ENCODE data around the gene EFHC1. TPM values are rescaled to one million over a fixed set of nuclear protein-coding genes. Genes with fewer than 3 reads are reported as not detected.

The EFHC1 gene
- total and polyA plus RNA-seq, 2 donors from 2014 or later, result 25.4 to 33.9 TPM

DNA sequence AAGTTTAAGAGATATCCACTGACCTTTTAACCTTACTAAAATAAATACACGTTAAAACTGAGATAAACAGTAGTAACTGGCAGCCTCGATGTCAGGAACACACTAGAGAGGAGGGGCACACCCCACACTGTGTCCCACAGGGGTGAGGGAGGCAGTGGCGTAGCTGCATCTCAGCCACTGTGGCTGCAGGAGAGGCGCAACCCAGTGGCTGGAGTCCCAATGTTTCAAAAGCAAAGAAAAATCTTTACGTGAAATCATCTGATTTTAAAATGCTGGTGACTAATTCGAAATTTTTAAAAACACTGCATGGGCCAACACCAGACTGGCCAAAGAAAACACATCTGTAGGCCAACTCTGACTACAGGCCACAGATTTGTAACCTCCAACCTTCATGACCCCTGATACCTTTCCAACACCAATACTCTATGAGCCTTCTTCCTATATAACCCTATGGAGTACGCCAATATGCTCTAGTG, 102.0 kb downstream of the EFHC1 start:
- Histone ChIP-seq H3K36me3 (ENCODE audit: control insufficient read depth in 2 of 3, insufficient read depth in 3 of 3, low read length in 3 of 3) (no peaks in the 10 kb centered on the region), H3K4me3 (ENCODE audit: low read length in 3 of 3) (no peak overlapping the region), H3K9me3 (ENCODE audit: control insufficient read depth in 2 of 3, insufficient read depth in 1 of 3, low read length in 3 of 3) (no peaks in the 10 kb centered on the region), H3K4me1 (ENCODE audit: control insufficient read depth in 2 of 3, insufficient read depth in 2 of 3, low read depth in 1 of 3, low read length in 3 of 3) (peaks cover 0 to 8% (median 0%) of the 10 kb centered on the region in 3 donors), H3K27ac (ENCODE audit: low read depth in 2 of 2, low read length in 2 of 2) (peak overlapping the region; percentile 54), H3K9ac (ENCODE audit: low read length in 3 of 3) (peak overlapping the region in 1 of 3 donors; percentile 17), H3K27me3 (ENCODE audit: control insufficient read depth, insufficient read depth, low read length) (no peaks in the 10 kb centered on the region)
- TF ChIP-seq, protein P1, sequence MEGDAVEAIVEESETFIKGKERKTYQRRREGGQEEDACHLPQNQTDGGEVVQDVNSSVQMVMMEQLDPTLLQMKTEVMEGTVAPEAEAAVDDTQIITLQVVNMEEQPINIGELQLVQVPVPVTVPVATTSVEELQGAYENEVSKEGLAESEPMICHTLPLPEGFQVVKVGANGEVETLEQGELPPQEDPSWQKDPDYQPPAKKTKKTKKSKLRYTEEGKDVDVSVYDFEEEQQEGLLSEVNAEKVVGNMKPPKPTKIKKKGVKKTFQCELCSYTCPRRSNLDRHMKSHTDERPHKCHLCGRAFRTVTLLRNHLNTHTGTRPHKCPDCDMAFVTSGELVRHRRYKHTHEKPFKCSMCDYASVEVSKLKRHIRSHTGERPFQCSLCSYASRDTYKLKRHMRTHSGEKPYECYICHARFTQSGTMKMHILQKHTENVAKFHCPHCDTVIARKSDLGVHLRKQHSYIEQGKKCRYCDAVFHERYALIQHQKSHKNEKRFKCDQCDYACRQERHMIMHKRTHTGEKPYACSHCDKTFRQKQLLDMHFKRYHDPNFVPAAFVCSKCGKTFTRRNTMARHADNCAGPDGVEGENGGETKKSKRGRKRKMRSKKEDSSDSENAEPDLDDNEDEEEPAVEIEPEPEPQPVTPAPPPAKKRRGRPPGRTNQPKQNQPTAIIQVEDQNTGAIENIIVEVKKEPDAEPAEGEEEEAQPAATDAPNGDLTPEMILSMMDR (IDR thresholded peaks at IDR 0.05; ENCODE audit: borderline replicate concordance, extremely low read depth, insufficient read depth), result no peak
- DNase-seq (peak in 1 of 5 donors; percentile 85), FAIRE-seq (no peak)
- intact Hi-C loops (cut with DNase I), result no loop called here

- H3K36me3 ChIP-seq (ENCODE audit: control insufficient read depth in 2 of 3, insufficient read depth in 3 of 3, low read length in 3 of 3), result no peaks in the 10 kb centered on the region
- no peaks in the 10 kb centered on the region for H3K27me3 ChIP-seq (ENCODE audit: control insufficient read depth, insufficient read depth, low read length)
- peak overlapping the region; percentile 47 to 54 for H3K27ac ChIP-seq (ENCODE audit: low read depth in 2 of 2, low read length in 2 of 2)
- no peak overlapping the region for H3K9ac ChIP-seq (ENCODE audit: low read length in 3 of 3)
- intact Hi-C loops (cut with DNase I), result no loop called here
- FAIRE-seq (no peak), DNase-seq (no peak)
- no peaks in the 10 kb centered on the region for H3K9me3 ChIP-seq (ENCODE audit: control insufficient read depth in 2 of 3, insufficient read depth in 1 of 3, low read length in 3 of 3)
- H3K4me1 ChIP-seq (ENCODE audit: control insufficient read depth in 2 of 3, insufficient read depth in 2 of 3, low read depth in 1 of 3, low read length in 3 of 3), result peaks cover 0 to 6% (median 0%) of the 10 kb centered on the region in 3 donors
- H3K4me3 ChIP-seq (ENCODE audit: low read length in 3 of 3), result no peak overlapping the region
- TF ChIP-seq, protein P1 (IDR thresholded peaks at IDR 0.05; ENCODE audit: borderline replicate concordance, extremely low read depth, insufficient read depth), result no peak
Measured at GRCh38 chr6:52522655-52523054, 102.5 kb downstream of the EFHC1 start.

DNA sequence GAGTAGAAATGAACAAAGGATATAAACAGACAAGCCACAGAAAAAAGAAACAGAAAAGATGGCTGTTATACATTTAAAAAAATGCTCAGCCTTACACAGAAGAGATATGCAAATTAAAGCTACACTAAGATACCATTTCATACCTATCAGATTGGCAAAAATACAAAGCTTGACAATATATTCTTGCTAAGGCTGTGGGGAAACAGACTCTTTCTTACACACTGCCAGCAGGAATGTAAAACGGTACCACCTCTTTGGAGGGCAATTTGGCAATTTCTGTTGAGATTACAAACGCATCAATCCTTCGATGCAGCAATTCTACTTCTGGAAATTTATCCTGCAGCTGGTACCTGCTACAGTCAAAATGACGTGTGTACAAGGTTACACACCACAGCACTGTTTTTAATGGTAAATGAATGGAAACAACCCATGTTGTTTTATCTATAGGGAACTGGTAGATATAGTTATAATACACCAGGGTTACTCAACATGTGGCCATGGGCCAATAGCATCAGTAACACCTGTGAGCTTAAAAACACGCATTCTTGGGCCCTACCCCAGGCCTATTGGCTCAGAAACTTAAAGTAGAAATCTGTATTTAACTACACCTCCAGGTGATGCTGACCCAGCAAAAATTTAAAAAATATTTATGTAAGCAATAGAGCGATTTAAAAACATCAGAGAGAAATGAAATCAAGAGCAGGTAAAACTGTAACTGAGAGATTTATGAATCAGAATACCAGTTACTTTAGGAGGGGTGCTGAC, 103.4 kb downstream of the EFHC1 start:
- no peaks in the 10 kb centered on the region for H3K36me3 ChIP-seq (ENCODE audit: control insufficient read depth in 2 of 3, insufficient read depth in 3 of 3, low read length in 3 of 3)
- no peak overlapping the region for H3K9ac ChIP-seq (ENCODE audit: low read length in 3 of 3)
- H3K27ac ChIP-seq (ENCODE audit: low read depth in 2 of 2, low read length in 2 of 2), result no peak overlapping the region
- DNase-seq, result no peak
- H3K4me3 ChIP-seq (ENCODE audit: low read length in 3 of 3), result no peak overlapping the region
- H3K4me1 ChIP-seq (ENCODE audit: control insufficient read depth in 2 of 3, insufficient read depth in 2 of 3, low read depth in 1 of 3, low read length in 3 of 3), result no peaks in the 10 kb centered on the region
- no peaks in the 10 kb centered on the region for H3K9me3 ChIP-seq (ENCODE audit: control insufficient read depth in 2 of 3, insufficient read depth in 1 of 3, low read length in 3 of 3)
- no peaks in the 10 kb centered on the region for H3K27me3 ChIP-seq (ENCODE audit: control insufficient read depth, insufficient read depth, low read length)
- FAIRE-seq, result no peak
- TF ChIP-seq, protein P1 (IDR thresholded peaks at IDR 0.05; ENCODE audit: borderline replicate concordance, extremely low read depth, insufficient read depth), result no peak
- intact Hi-C loops (cut with DNase I), result no loop called here

Data from kidney (tissue), 14 donors.